ENCODE data around the gene BSG. TPM values are rescaled to one million over a fixed set of nuclear protein-coding genes. Genes with fewer than 3 reads are reported as not detected.

Gene BSG
- total and polyA plus RNA-seq, 2 of the 4 experiments (the other 2 are of a cell fraction) = 130 to 698 TPM

DNA sequence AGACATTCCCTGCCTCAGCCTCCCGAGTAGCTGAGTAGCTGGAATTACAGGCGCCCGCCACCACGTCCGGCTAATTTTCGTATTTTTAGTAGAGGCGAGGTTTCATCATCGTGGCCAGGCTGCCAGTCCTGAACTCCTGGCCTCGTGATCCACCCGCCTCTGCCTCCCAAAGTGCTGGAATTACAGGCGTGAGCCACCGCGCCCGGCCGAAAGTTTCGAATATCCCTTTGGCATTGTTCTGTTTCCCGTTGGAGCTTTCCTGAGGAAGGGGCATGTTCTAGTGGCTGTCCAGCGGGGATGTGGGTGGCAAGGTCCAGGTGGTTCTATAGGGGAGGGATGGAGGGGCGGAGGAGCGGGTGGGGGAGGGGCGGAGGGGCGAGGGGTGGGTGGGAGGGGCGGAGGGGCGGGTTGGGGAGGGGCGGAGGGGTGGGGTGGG lies 2.1 kb upstream of the BSG start:
- 93% methylated on average over 8 of the region's 25 CpGs; no CpG with 5 or more reads in 1 of the 2 experiments for WGBS, 2 experiments (ENCODE audit: extremely low coverage in 2 of 2, insufficient read length in 1 of 2)

More for the DNA sequence above, 2.1 kb upstream of the BSG start:
- Histone ChIP-seq H3K9me3 (ENCODE audit: control insufficient read depth, insufficient read depth, low read length) (no peaks in the 10 kb centered on the region), H2BK120ac (ENCODE audit: low read depth, low read length) (no peak overlapping the region), H3K4me2 (ENCODE audit: low read depth, low read length) (no peak overlapping the region), H2AK5ac (ENCODE audit: low read depth, low read length) (no peak overlapping the region), H4K8ac (ENCODE audit: low read depth in 2 of 2, low read length in 2 of 2) (no peak overlapping the region), H2BK5ac (ENCODE audit: low read depth, low read length, poor library complexity, severe bottlenecking) (no peak overlapping the region), H4K91ac (ENCODE audit: insufficient read depth, low read depth, low read length) (no peak overlapping the region), H3K4ac (ENCODE audit: low read depth, low read length) (no peak overlapping the region), H2BK20ac (ENCODE audit: low read depth, low read length) (no peak overlapping the region), H3K9me1 (ENCODE audit: insufficient read depth, low read length) (0 out of 2 replicates have a peak, but pooled peaks cover 4% of the 10 kb centered on the region), H3K4me3 (ENCODE audit: insufficient read depth, low read depth, low read length) (no peak overlapping the region), H3K23ac (ENCODE audit: low read depth, low read length) (no peak overlapping the region), H3K4me1 (ENCODE audit: control insufficient read depth, insufficient read depth, low read length) (peaks cover 17% of the 10 kb centered on the region), H4K20me1 (ENCODE audit: insufficient read depth, low read length) (peaks cover 23% of the 10 kb centered on the region), H3K27ac (ENCODE audit: insufficient read depth, low read length) (no peak overlapping the region), H3K9ac (ENCODE audit: low read depth, low read length) (no peak overlapping the region), H2AK9ac (replicated peaks; ENCODE audit: low read depth, low read length, poor library complexity) (no peak overlapping the region), H2AFZ (replicated peaks; ENCODE audit: low read length, poor library complexity) (no peak overlapping the region), H3K79me1 (ENCODE audit: low read depth in 1 of 2, low read length in 2 of 2) (peaks cover 0 to 26% of the 10 kb centered on the region in 2 experiments; a peak in 2 of 4 replicates), H3K56ac (ENCODE audit: extremely low read depth, insufficient read depth, low read length) (no peak overlapping the region), H3K18ac (ENCODE audit: low read depth, low read length) (no peak overlapping the region), H2BK15ac (ENCODE audit: low read depth, low read length) (no peak overlapping the region), H3K36me3 (ENCODE audit: control insufficient read depth, insufficient read depth, low read length) (no peaks in the 10 kb centered on the region), H4K5ac (ENCODE audit: low read depth, low read length) (no peak overlapping the region), H3K27me3 (ENCODE audit: control insufficient read depth, insufficient read depth, low read length) (no peaks in the 10 kb centered on the region), H3K14ac (replicated peaks; ENCODE audit: low read depth, low read length) (no peak overlapping the region)
- TF ChIP-seq CEBPB (IDR thresholded peaks at IDR 0.05; ENCODE audit: low read depth, low read length) (no peak), RCOR1 (IDR thresholded peaks at IDR 0.05; ENCODE audit: insufficient replicate concordance, low read length) (no peak)
- no TSS peak for BruUV-seq (replicated peaks)
- no peak for ATAC-seq (ENCODE audit: low read depth)
- dilution Hi-C loops (cut with HindIII; ENCODE audit: low sequenced_read_pairs, unreplicated experiment) = no loop called here
- in situ Hi-C loops (cut with MboI; ENCODE audit: low sequenced_read_pairs) = no loop called here
- ChIA-PET POLR2A (ENCODE audit: unreplicated experiment) (no interaction called here), CTCF (interaction anchor here (0.7 kb wide), 1 partner anchor 193 kb away, joined by 3 read pairs; no protein-coding TSS in a partner anchor)
- intact Hi-C loops (cut with micrococcal nuclease) = no loop called here
- DNase-seq = no peak
